Prostate gland (tissue), 2 donors: ENCODE data around the gene XKR3. TPM values are rescaled to one million over a fixed set of nuclear protein-coding genes. Genes with fewer than 3 reads are reported as not detected.

Experiments used
- DNase-seq: peaks from one replicate; pipeline ENCODE4 v3.0.0-alpha.2; 2019; ENCODE audit warnings: low spot score
- H3K27ac ChIP-seq, 2 donors: fragments of 200-600 bp; sonication (generic); 2 replicates each; pipeline ENCODE4 v1.5.1; 2017 to 2019
- H3K27me3 ChIP-seq: fragments of 200-600 bp; sonication (generic); replicated peaks from 2 replicates; pipeline ENCODE4 v1.5.1; 2019; ENCODE audit not compliant: insufficient read depth
- H3K36me3 ChIP-seq, 2 donors: fragments of 200-600 bp; sonication (generic); 1 replicate in 1 of 2; 2 replicates in 1 of 2; pipeline versions ENCODE4 v1.5.1 to v1.8.1; 2017 to 2019
- H3K4me1 ChIP-seq: fragments of 200-600 bp; sonication (generic); replicated peaks from 2 replicates; pipeline ENCODE4 v1.5.1; 2019
- H3K4me3 ChIP-seq, 2 donors: fragments of 200-600 bp; sonication (generic); 2 replicates each; pipeline ENCODE4 v1.5.1; 2017 to 2019
- H3K9me3 ChIP-seq: fragments of 200-600 bp; sonication (generic); 2 replicates; pipeline ENCODE4 v1.5.1; 2017
- POLR2A ChIP-seq: fragments of 450-650 bp; IDR thresholded peaks from one replicate; pipeline ENCODE4 v1.6.1; 2016; ENCODE audit warnings: antibody characterized with exemption, mild to moderate bottlenecking
- POLR2AphosphoS5 ChIP-seq: sonication (generic); formaldehyde crosslinking; IDR thresholded peaks from one replicate; pipeline ENCODE4 v1.6.1; 2017; ENCODE audit warnings: antibody characterized with exemption
- WGBS: methylation state at CpG from one replicate; pipeline ENCODE4 v1.1.5; 2018; 5-methylcytosine and 5-hydroxymethylcytosine counted together
- intact Hi-C: fragments of 100-400 bp; cut with DNase I; formaldehyde crosslinking; loops from one replicate; pipeline ENCODE4 v1.14.2; 2022
- total RNA-seq, 2 donors: library from RNA; depleted of rRNA; stranded (reverse); fragments of >200 nt; gene quantifications; one replicate each; pipeline ENCODE4 v1.1.0, GENCODE V29; 2016
- TF ChIP-seq, protein P1 (sequence below), 4 experiments: fragments of 200-600 bp in 2 of 4; fragments of 450-650 bp in 2 of 4; sonication (generic) in 2 of 4; IDR thresholded peaks; 1 replicate in 3 of 4; 2 replicates in 1 of 4; pipeline ENCODE4 v1.5.1; 2016 to 2019; ENCODE audit warnings: antibody characterized with exemption in 4 of 4, mild to moderate bottlenecking in 2 of 4, moderate library complexity in 2 of 4

Gene XKR3
- total RNA-seq, 2 donors from 2014 or later: 0.74 TPM; not detected in 1

DNA sequence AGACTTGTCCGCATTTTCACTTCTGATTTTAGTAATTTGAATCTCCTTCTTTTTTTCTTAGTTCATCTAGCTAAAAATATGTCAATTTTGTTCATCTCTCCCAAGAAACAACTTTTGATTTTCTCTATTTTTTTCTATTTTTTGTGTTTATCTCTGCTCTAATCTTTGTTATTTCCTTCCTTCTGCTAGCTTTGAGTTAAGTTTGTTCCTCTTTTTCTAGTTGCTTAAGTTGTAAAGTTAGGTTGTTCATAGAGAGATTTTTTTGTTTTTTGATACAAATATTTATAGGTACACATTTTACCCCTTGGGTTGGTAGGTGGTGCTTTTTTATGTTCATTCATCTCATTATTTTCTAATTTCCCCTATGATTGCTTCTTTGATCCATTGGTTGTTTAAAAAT lies 22.1 kb upstream of the XKR3 start:
- DNase-seq: no peak
- no peak overlapping the region for H3K4me3 ChIP-seq
- intact Hi-C loops: no loop called here
- no peaks in the 10 kb centered on the region for H3K27me3 ChIP-seq
- WGBS: 93% methylated on average over 1 of the region's 1 CpG
- H3K4me1 ChIP-seq: no peaks in the 10 kb centered on the region
- no peaks in the 10 kb centered on the region for H3K9me3 ChIP-seq
- TF ChIP-seq POLR2A (no peak), POLR2AphosphoS5 (no peak)
- TF ChIP-seq, protein P1, sequence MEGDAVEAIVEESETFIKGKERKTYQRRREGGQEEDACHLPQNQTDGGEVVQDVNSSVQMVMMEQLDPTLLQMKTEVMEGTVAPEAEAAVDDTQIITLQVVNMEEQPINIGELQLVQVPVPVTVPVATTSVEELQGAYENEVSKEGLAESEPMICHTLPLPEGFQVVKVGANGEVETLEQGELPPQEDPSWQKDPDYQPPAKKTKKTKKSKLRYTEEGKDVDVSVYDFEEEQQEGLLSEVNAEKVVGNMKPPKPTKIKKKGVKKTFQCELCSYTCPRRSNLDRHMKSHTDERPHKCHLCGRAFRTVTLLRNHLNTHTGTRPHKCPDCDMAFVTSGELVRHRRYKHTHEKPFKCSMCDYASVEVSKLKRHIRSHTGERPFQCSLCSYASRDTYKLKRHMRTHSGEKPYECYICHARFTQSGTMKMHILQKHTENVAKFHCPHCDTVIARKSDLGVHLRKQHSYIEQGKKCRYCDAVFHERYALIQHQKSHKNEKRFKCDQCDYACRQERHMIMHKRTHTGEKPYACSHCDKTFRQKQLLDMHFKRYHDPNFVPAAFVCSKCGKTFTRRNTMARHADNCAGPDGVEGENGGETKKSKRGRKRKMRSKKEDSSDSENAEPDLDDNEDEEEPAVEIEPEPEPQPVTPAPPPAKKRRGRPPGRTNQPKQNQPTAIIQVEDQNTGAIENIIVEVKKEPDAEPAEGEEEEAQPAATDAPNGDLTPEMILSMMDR (IDR thresholded peaks at IDR 0.05): no peak
- no peak overlapping the region for H3K27ac ChIP-seq
- no peaks in the 10 kb centered on the region for H3K36me3 ChIP-seq

DNA sequence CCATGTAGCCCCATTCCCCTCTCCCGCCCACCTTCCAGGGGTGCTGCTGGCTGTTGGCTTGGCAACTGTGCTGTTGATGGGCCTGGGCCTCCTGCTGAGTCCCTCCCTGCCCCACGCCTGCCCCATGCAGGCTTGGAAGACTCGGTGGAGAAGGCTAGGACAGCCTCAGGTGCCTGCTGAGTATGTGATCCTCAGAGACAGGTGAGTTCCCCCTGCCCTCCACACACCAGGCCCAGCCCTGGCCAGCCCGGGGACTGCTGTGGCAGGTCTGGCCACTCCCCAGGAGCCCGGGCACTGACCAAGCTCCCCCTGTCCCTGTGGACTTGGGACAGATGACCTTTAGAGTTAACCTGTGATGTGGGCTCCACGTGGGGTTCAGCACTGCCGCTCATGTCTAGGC lies 20.7 kb upstream of the XKR3 start:
- no peak for TF ChIP-seq POLR2AphosphoS5
- no peak for TF ChIP-seq POLR2A
- TF ChIP-seq, protein P1 (IDR thresholded peaks at IDR 0.05): no peak
- no peak for DNase-seq
- 82% methylated on average over 6 of the region's 7 CpGs for WGBS
- no peak overlapping the region for H3K27ac ChIP-seq
- H3K36me3 ChIP-seq: no peaks in the 10 kb centered on the region
- H3K27me3 ChIP-seq: no peaks in the 10 kb centered on the region
- no peaks in the 10 kb centered on the region for H3K4me1 ChIP-seq
- no peaks in the 10 kb centered on the region for H3K9me3 ChIP-seq
- intact Hi-C loops: no loop called here
- H3K4me3 ChIP-seq: no peak overlapping the region

DNA sequence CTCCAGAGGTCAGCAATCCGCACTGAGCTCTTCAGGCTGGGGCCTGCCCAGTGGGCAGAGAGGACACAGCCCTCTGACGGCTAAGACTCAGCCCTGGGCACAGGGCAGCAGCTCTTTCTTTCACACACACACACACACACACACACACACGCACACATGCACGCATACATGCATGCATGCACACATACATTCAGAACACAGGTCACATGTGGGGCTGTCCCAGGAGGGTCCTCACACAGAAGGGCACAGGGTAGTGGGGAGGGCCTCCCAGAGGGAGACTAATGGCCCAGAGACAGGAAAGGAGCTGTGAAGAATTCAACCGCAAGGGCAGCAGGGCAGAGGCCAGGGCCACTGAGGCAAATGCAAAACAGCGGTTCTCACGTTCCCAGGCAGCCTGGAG lies 20.3 kb upstream of the XKR3 start:
- 92% methylated on average over 7 of the region's 7 CpGs for WGBS
- intact Hi-C loops: no loop called here
- Histone ChIP-seq H3K27ac (no peak overlapping the region), H3K4me3 (no peak overlapping the region), H3K27me3 (no peaks in the 10 kb centered on the region), H3K36me3 (no peaks in the 10 kb centered on the region), H3K4me1 (no peaks in the 10 kb centered on the region), H3K9me3 (no peaks in the 10 kb centered on the region)
- no peak for DNase-seq
- no peak for TF ChIP-seq POLR2A

DNA sequence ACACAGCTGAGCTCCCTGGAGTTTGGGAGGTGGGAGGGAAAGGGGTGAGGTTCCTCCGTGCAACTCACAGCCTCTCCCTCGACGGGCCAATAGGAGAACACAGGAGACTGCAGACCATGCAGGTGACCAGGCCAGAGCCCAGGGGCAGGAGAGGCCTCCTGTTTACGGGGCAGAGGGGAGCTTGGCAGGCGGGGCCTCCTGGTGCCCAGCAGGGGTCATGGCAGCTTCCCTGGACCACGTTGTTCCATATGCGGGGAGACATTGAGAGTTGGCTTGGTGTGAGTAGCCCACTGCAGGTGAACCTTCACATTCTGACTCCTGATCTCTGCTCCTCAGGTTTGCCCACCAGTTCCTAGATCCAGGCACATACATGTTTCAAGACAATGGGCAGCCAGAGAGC lies 19.3 kb upstream of the XKR3 start:
- DNase-seq: no peak
- intact Hi-C loops: no loop called here
- Histone ChIP-seq H3K4me1 (no peaks in the 10 kb centered on the region), H3K27me3 (no peaks in the 10 kb centered on the region), H3K36me3 (no peaks in the 10 kb centered on the region), H3K27ac (no peak overlapping the region), H3K4me3 (no peak overlapping the region), H3K9me3 (no peaks in the 10 kb centered on the region)
- 80% methylated on average over 7 of the region's 7 CpGs for WGBS
- TF ChIP-seq POLR2AphosphoS5 (no peak), POLR2A (no peak)
- TF ChIP-seq, protein P1 (IDR thresholded peaks at IDR 0.05): no peak

DNA sequence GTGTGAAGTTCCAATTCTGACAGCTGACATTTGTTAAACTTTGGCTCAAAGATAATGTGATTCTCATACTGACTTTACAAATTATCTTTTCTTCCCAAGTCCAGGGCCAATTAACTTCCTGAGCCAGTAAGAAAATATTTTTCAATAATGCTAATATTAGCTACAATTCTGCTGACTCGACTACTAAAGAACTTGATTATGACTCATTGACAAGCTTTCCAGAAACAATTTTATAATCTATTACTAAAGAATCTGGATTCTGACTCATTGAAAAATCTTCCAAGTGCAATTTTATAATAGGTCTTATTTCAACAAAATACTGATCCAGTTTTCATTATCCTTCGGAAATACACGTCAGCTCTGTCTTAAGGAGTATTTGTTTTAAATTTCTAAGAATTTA lies 12.9 kb upstream of the XKR3 start:
- H3K27me3 ChIP-seq: no peaks in the 10 kb centered on the region
- no peaks in the 10 kb centered on the region for H3K4me1 ChIP-seq
- intact Hi-C loops: no loop called here
- TF ChIP-seq POLR2AphosphoS5 (no peak), POLR2A (no peak)
- TF ChIP-seq, protein P1 (IDR thresholded peaks at IDR 0.05): no peak
- no peak overlapping the region for H3K4me3 ChIP-seq
- no peaks in the 10 kb centered on the region for H3K9me3 ChIP-seq
- no peak for DNase-seq
- 88% methylated on average over 3 of the region's 3 CpGs for WGBS
- no peaks in the 10 kb centered on the region for H3K36me3 ChIP-seq
- H3K27ac ChIP-seq: no peak overlapping the region
